HepG2 (cell line): Measurements from ENCODE around the gene ZNF853. TPM values are rescaled to one million over a fixed set of nuclear protein-coding genes. Genes with fewer than 3 reads are reported as not detected.
A peak's percentile ranks its signal among the peaks of the same experiment; 100 is the strongest.

Experiments used
- ATAC-seq: fragments of 200-7000 bp; cut with Tn5 transposase; 3 replicates; pipeline ENCODE4 v1.9.1; 2020; ENCODE audit warnings: mild to moderate bottlenecking, moderate library complexity
- BruUV-seq: library from RNA; stranded (reverse); fragments of 400-500 nt; replicated peaks from 2 replicates; lab custom pipeline; 2021; lab: Mats Ljungman, UMichigan
- CTCF ChIA-PET: fragments of 300-600 bp; formaldehyde crosslinking; extraction: SDS; loops from one replicate; lab custom pipeline; 2021; ENCODE audit warnings: low total read pairs, inconsistent platforms, low intra/inter-chr PET ratio; lab: Yijun Ruan, JAX
- POLR2A ChIA-PET: fragments of 350-600 bp; sonication (Branson Sonifier 250); formaldehyde crosslinking; loops from one replicate; lab custom pipeline; 2020; ENCODE audit warnings: antibody characterized with exemption, inconsistent platforms; lab: Yijun Ruan, JAX
- DNase-seq: peaks from one replicate; pipeline ENCODE4 v3.0.0-alpha.2; 2015; ENCODE audit warnings: low spot score
- FAIRE-seq: peaks from 3 replicates; lab custom pipeline; 2011; peaks lifted over from hg19 to GRCh38; lab: Jason Lieb, UNC
- H2AFZ ChIP-seq: one replicate; pipeline ENCODE4 v1.6.1; 2011; ENCODE audit warnings: low read length, inconsistent platforms
- H3K27ac ChIP-seq: fragments of 300-600 bp; 3 replicates; pipeline ENCODE4 v1.8.0; 2011; ENCODE audit warnings: mixed run types, mild to moderate bottlenecking, mixed read lengths, low read length, inconsistent platforms; ENCODE audit not compliant: insufficient read depth; ENCODE audit errors: extremely low read length
- H3K27me3 ChIP-seq, 2 experiments: fragments of 200-600 bp in 1 of 2; 2 replicates in 1 of 2; 3 replicates in 1 of 2; pipeline versions ENCODE4 v1.6.0 to v1.8.0; 2011; ENCODE audit warnings: low read length in 2 of 2, mild to moderate bottlenecking in 2 of 2, moderate library complexity in 2 of 2, inconsistent platforms in 1 of 2; ENCODE audit not compliant: insufficient read depth in 2 of 2, control insufficient read depth in 1 of 2
- H3K36me3 ChIP-seq, 2 experiments: fragments of 200-600 bp in 1 of 2; replicated peaks in 1 of 2; 2 replicates in 1 of 2; 3 replicates in 1 of 2; pipeline versions ENCODE4 v1.5.1 to v1.8.0; 2011; ENCODE audit warnings: low read length in 2 of 2, inconsistent platforms in 1 of 2; ENCODE audit not compliant: insufficient read depth in 2 of 2, control insufficient read depth in 1 of 2
- H3K4me1 ChIP-seq: 2 replicates; pipeline ENCODE4 v1.5.1; 2012; ENCODE audit warnings: low read length, inconsistent platforms; ENCODE audit not compliant: insufficient read depth
- H3K4me2 ChIP-seq: 2 replicates; pipeline ENCODE4 v1.6.0; 2011; ENCODE audit warnings: low read depth, low read length, inconsistent platforms
- H3K4me3 ChIP-seq, 3 experiments: fragments of 200-600 bp in 1 of 3; sonication (generic), shearing (Covaris generic) in 1 of 3; replicated peaks in 1 of 3; 2 replicates each; pipeline ENCODE4 v1.5.1; 2011 to 2016; ENCODE audit warnings: low read length in 3 of 3, inconsistent platforms in 2 of 3, low read depth in 2 of 3, mild to moderate bottlenecking in 2 of 3, control low read depth in 1 of 3, mixed read lengths in 1 of 3; ENCODE audit not compliant: insufficient read depth in 1 of 3
- H3K79me2 ChIP-seq: one replicate; pipeline ENCODE4 v1.6.1; 2011; ENCODE audit warnings: low read length, inconsistent platforms; ENCODE audit not compliant: insufficient read depth
- H3K9ac ChIP-seq: 2 replicates; pipeline ENCODE4 v1.6.0; 2011; ENCODE audit warnings: mild to moderate bottlenecking, low read depth, low read length, inconsistent platforms; ENCODE audit not compliant: insufficient read depth
- H3K9me3 ChIP-seq: 2 replicates; pipeline ENCODE4 v1.5.1; 2012; ENCODE audit warnings: mild to moderate bottlenecking, low read length
- H4K20me1 ChIP-seq: 2 replicates; pipeline ENCODE4 v1.6.0; 2011; ENCODE audit warnings: inconsistent platforms, mild to moderate bottlenecking, low read length, moderate library complexity; ENCODE audit not compliant: insufficient read depth
- CENPT ChIP-seq: sonication (generic); formaldehyde crosslinking; IDR thresholded peaks from 2 replicates; pipeline ENCODE4 v1.8.0; 2022; ENCODE audit warnings: low read depth, mild to moderate bottlenecking, moderate library complexity, missing genetic modification reagents
- ELF3 ChIP-seq: IDR thresholded peaks from 2 replicates; pipeline ENCODE4 v1.6.1; 2016; ENCODE audit warnings: missing genetic modification reagents, missing compliant biosample characterization
- GATAD2A ChIP-seq: IDR thresholded peaks from 2 replicates; pipeline ENCODE4 v1.6.1; 2016
- MAF1 ChIP-seq: sonication (generic); formaldehyde crosslinking; IDR thresholded peaks from 2 replicates; pipeline ENCODE4 v1.5.0; 2020; ENCODE audit warnings: missing genetic modification reagents, borderline replicate concordance
- MXI1 ChIP-seq: IDR thresholded peaks from 3 replicates; pipeline ENCODE4 v1.6.1; 2012; ENCODE audit warnings: low read depth, low read length, inconsistent platforms, borderline replicate concordance
- POLR2G ChIP-seq: fragments of 200-400 bp; formaldehyde crosslinking; IDR thresholded peaks from 2 replicates; pipeline ENCODE4 v1.6.1; 2018; ENCODE audit warnings: mild to moderate bottlenecking, low read depth, low read length, moderate library complexity
- SALL1 ChIP-seq: sonication (generic); formaldehyde crosslinking; IDR thresholded peaks from 2 replicates; pipeline ENCODE4 v1.8.0; 2022; ENCODE audit warnings: mild to moderate bottlenecking, missing genetic modification reagents
- SOX5 ChIP-seq: IDR thresholded peaks from 2 replicates; pipeline ENCODE4 v1.6.1; 2016; ENCODE audit warnings: borderline replicate concordance
- ZBTB1 ChIP-seq: sonication (generic); formaldehyde crosslinking; IDR thresholded peaks from 2 replicates; pipeline ENCODE4 v1.4.0; 2020; ENCODE audit warnings: missing genetic modification reagents, borderline replicate concordance
- ZNF441 ChIP-seq: sonication (generic); formaldehyde crosslinking; IDR thresholded peaks from 2 replicates; pipeline ENCODE4 v1.7.0; 2021; ENCODE audit warnings: missing genetic modification reagents, borderline replicate concordance
- ZNF557 ChIP-seq: sonication (generic); formaldehyde crosslinking; IDR thresholded peaks from 2 replicates; pipeline ENCODE4 v1.4.0; 2020; ENCODE audit warnings: missing genetic modification reagents
- ZNF773 ChIP-seq: sonication (generic); formaldehyde crosslinking; IDR thresholded peaks from 2 replicates; pipeline ENCODE4 v1.4.0; 2020; ENCODE audit warnings: missing genetic modification reagents, borderline replicate concordance
- ZNF850 ChIP-seq: sonication (generic); formaldehyde crosslinking; conservative IDR thresholded peaks from 2 replicates; pipeline ENCODE4 v1.9.0; 2021; ENCODE audit warnings: mild to moderate bottlenecking, missing genetic modification reagents
- WGBS: methylation state at CpG from one replicate; pipeline ENCODE4 v1.1.6; 2017; ENCODE audit warnings: low lambda C conversion rate; 5-methylcytosine and 5-hydroxymethylcytosine counted together
- in situ Hi-C: cut with HindIII; loops from 2 replicates; pipeline ENCODE4 v1.10.0; 2017; ENCODE audit warnings: low pct_unique_long_range_greater_than_20kb; ENCODE audit not compliant: extremely low pct_ligation_motif_present
- intact Hi-C: fragments of 100-400 bp; cut with micrococcal nuclease; formaldehyde crosslinking; loops from one replicate; pipeline ENCODE4 v1.10.0; 2022; ENCODE audit not compliant: unreplicated experiment
- polyA plus RNA-seq, 8 experiments: library from polyadenylated mRNA; depleted of rRNA in 3 of 8; stranded (reverse) in 7 of 8; unstranded in 1 of 8; fragments of >200 nt; fragmentation: Illumina TruSeq in 4 of 8; extraction: Trizol in 4 of 8; gene quantifications; 2 replicates each; pipeline versions ENCODE4 v1.2.1 to v1.2.3, GENCODE V29; 2011 to 2016; ENCODE audit warnings: low read depth in 4 of 8, missing spikeins in 1 of 8, mixed read lengths in 1 of 8; ENCODE audit not compliant: insufficient read depth in 1 of 8
- total RNA-seq, 5 experiments: library from RNA; depleted of rRNA; stranded (reverse); fragments of >200 nt; fragmentation: Illumina TruSeq; extraction: Trizol; gene quantifications; 2 replicates each; pipeline ENCODE4 v1.2.3, GENCODE V29; 2016; ENCODE audit warnings: low read depth in 1 of 5
- TF ChIP-seq, protein P1 (sequence below): IDR thresholded peaks from 2 replicates; pipeline ENCODE4 v1.6.1; 2012; ENCODE audit warnings: inconsistent platforms
- TF ChIP-seq, protein P2 (sequence below): sonication (generic); formaldehyde crosslinking; IDR thresholded peaks from 2 replicates; pipeline ENCODE4 v1.8.0; 2022; ENCODE audit warnings: missing genetic modification reagents, mild to moderate bottlenecking, inconsistent platforms, borderline replicate concordance
- TF ChIP-seq, protein P3 (sequence below): IDR thresholded peaks from 2 replicates; pipeline ENCODE4 v1.6.1; 2016
- TF ChIP-seq, protein P4 (sequence below): sonication (generic); formaldehyde crosslinking; IDR thresholded peaks from 2 replicates; pipeline ENCODE4 v1.5.1; 2020; ENCODE audit warnings: mild to moderate bottlenecking, missing genetic modification reagents, moderate library complexity
- TF ChIP-seq, protein P5 (sequence below): sonication (generic); formaldehyde crosslinking; IDR thresholded peaks from 2 replicates; pipeline ENCODE4 v1.8.1; 2023; ENCODE audit warnings: mild to moderate bottlenecking, missing genetic modification reagents

Gene ZNF853
- total and polyA plus RNA-seq, 2 of the 13 experiments (the other 11 are each of a cell fraction or from before 2014, with no cell fraction given) = 2.1 to 6.2 TPM

DNA sequence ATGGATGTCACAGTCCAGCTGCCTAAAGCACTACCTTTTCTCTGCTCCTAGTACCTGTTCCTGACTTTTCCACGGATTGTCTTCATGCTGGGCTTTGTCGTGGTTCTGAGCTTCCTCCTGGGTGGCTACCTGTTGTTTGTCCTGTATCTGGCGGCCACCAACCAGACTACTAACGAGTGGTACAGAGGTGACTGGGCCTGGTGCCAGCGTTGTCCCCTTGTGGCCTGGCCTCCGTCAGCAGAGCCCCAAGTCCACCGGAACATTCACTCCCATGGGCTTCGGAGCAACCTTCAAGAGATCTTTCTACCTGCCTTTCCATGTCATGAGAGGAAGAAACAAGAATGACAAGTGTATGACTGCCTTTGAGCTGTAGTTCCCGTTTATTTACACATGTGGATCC is 26.8 kb upstream of the ZNF853 start:
- H3K9ac ChIP-seq = peak overlapping the region; percentile 43
- peak; percentile 49 for ATAC-seq
- H3K4me1 ChIP-seq = peaks cover 33% of the 10 kb centered on the region
- no peaks in the 10 kb centered on the region for H3K27me3 ChIP-seq
- H3K4me3 ChIP-seq = peak overlapping the region in 1 of 3 experiments; percentile 97; a peak in 1 of 6 replicates
- peaks cover 11% of the 10 kb centered on the region for H3K79me2 ChIP-seq
- WGBS = 11% methylated on average over 6 of the region's 9 CpGs
- H4K20me1 ChIP-seq = no peaks in the 10 kb centered on the region
- no peak for FAIRE-seq
- CTCF ChIA-PET = no interaction called here
- H3K36me3 ChIP-seq = peaks cover 12 to 34% of the 10 kb centered on the region in 2 experiments
- H3K27ac ChIP-seq = peak overlapping the region; percentile 71
- H3K4me2 ChIP-seq = peak overlapping the region; percentile 66
- DNase-seq = peak; percentile 51
- no peak overlapping the region for H2AFZ ChIP-seq
- intact Hi-C loops (no loop called here), in situ Hi-C loops (no loop called here)
- POLR2A ChIA-PET = interaction anchor here (1.3 to 5.1 kb wide), 2 partner anchors 12 to 17 kb away, joined by 3 to 105 read pairs; partner anchors contain the start of gene ZDHHC4
- BruUV-seq = no TSS peak
- H3K9me3 ChIP-seq = no peaks in the 10 kb centered on the region
- TF ChIP-seq ZNF773 (no peak), CENPT (no peak), ZNF557 (CRISPR knock-in tag) (no peak), MAF1 (CRISPR knock-in tag) (no peak), ZBTB1 (CRISPR knock-in tag) (no peak), POLR2G (peak; percentile 47; the same call in 1 of the 2 replicates), GATAD2A (CRISPR knock-in tag) (peak; percentile 40; the same call in 1 of the 2 replicates), ZNF850 (CRISPR knock-in tag) (no peak), SOX5 (peak; percentile 21; the same call in 1 of the 2 replicates), MXI1 (peak; percentile 33; the same call in 1 of the 3 replicates), ELF3 (CRISPR knock-in tag) (peak; percentile 35; the same call in 1 of the 2 replicates), ZNF441 (CRISPR knock-in tag) (peak; percentile 97), SALL1 (CRISPR knock-in tag) (peak; percentile 67; the same call in 1 of the 2 replicates)
- TF ChIP-seq, protein P1, sequence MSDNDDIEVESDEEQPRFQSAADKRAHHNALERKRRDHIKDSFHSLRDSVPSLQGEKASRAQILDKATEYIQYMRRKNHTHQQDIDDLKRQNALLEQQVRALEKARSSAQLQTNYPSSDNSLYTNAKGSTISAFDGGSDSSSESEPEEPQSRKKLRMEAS = 0 out of 2 replicates have a peak, but pooled peaks have one; percentile 22
- TF ChIP-seq, protein P2, sequence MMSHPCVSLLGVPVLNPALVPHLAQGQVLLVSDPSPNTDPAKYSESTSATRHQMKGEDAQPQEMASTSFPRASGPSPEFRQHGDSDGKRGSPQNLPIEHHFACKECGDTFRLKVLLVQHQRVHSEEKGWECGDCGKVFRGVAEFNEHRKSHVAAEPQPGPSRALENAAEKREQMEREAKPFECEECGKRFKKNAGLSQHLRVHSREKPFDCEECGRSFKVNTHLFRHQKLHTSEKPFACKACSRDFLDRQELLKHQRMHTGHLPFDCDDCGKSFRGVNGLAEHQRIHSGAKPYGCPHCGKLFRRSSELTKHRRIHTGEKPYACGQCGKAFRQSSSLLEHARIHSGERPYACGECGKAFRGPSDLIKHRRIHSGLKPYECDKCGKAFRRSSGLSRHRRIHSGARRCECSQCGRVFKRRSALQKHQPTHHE = 0 out of 2 replicates have a peak, but pooled peaks have one; percentile 29
- TF ChIP-seq, protein P3, sequence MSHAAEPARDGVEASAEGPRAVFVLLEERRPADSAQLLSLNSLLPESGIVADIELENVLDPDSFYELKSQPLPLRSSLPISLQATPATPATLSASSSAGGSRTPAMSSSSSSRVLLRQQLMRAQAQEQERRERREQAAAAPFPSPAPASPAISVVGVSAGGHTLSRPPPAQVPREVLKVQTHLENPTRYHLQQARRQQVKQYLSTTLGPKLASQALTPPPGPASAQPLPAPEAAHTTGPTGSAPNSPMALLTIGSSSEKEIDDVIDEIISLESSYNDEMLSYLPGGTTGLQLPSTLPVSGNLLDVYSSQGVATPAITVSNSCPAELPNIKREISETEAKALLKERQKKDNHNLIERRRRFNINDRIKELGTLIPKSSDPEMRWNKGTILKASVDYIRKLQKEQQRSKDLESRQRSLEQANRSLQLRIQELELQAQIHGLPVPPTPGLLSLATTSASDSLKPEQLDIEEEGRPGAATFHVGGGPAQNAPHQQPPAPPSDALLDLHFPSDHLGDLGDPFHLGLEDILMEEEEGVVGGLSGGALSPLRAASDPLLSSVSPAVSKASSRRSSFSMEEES (CRISPR knock-in tag) = no peak
- TF ChIP-seq, protein P4, sequence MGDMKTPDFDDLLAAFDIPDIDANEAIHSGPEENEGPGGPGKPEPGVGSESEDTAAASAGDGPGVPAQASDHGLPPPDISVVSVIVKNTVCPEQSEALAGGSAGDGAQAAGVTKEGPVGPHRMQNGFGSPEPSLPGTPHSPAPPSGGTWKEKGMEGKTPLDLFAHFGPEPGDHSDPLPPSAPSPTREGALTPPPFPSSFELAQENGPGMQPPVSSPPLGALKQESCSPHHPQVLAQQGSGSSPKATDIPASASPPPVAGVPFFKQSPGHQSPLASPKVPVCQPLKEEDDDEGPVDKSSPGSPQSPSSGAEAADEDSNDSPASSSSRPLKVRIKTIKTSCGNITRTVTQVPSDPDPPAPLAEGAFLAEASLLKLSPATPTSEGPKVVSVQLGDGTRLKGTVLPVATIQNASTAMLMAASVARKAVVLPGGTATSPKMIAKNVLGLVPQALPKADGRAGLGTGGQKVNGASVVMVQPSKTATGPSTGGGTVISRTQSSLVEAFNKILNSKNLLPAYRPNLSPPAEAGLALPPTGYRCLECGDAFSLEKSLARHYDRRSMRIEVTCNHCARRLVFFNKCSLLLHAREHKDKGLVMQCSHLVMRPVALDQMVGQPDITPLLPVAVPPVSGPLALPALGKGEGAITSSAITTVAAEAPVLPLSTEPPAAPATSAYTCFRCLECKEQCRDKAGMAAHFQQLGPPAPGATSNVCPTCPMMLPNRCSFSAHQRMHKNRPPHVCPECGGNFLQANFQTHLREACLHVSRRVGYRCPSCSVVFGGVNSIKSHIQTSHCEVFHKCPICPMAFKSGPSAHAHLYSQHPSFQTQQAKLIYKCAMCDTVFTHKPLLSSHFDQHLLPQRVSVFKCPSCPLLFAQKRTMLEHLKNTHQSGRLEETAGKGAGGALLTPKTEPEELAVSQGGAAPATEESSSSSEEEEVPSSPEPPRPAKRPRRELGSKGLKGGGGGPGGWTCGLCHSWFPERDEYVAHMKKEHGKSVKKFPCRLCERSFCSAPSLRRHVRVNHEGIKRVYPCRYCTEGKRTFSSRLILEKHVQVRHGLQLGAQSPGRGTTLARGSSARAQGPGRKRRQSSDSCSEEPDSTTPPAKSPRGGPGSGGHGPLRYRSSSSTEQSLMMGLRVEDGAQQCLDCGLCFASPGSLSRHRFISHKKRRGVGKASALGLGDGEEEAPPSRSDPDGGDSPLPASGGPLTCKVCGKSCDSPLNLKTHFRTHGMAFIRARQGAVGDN = peak; percentile 84
- TF ChIP-seq, protein P5, sequence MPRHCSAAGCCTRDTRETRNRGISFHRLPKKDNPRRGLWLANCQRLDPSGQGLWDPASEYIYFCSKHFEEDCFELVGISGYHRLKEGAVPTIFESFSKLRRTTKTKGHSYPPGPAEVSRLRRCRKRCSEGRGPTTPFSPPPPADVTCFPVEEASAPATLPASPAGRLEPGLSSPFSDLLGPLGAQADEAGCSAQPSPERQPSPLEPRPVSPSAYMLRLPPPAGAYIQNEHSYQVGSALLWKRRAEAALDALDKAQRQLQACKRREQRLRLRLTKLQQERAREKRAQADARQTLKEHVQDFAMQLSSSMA (CRISPR knock-in tag) = 0 out of 2 replicates have a peak, but pooled peaks have one; percentile 28
